K562 (cell line): ENCODE measurements around the gene CD164L2. TPM values are rescaled to one million over a fixed set of nuclear protein-coding genes. Genes with fewer than 3 reads are reported as not detected.

Experiments used
- ATAC-seq: fragments of 200-7000 bp; cut with Tn5 transposase; 3 replicates; pipeline ENCODE4 v1.9.1; 2020; ENCODE audit warnings: moderate library complexity
- BruUV-seq: library from RNA; stranded (reverse); fragments of 400-500 nt; replicated peaks from 2 replicates; lab custom pipeline; 2021; lab: Mats Ljungman, UMichigan
- CTCF ChIA-PET: fragments of 300-600 bp; formaldehyde crosslinking; extraction: SDS; loops from one replicate; lab custom pipeline; 2021; ENCODE audit warnings: low intra/inter-chr PET ratio; lab: Yijun Ruan, JAX
- POLR2A ChIA-PET: fragments of 300-600, 350-650 bp; sonication (Branson Sonifier 250); formaldehyde crosslinking; extraction: SDS; loops from one replicate; lab custom pipeline; 2021; ENCODE audit warnings: antibody characterized with exemption, inconsistent platforms; lab: Yijun Ruan, JAX
- DNase-seq, 4 experiments: peaks; one replicate each; pipeline versions ENCODE4 v3.0.0 to v3.0.0-alpha.2; 2011 to 2018; ENCODE audit warnings: low spot score in 3 of 4, mixed read lengths in 3 of 4; ENCODE audit errors: extremely low read depth in 1 of 4
- FAIRE-seq: peaks from 2 replicates; lab custom pipeline; 2011; peaks lifted over from hg19 to GRCh38; lab: Jason Lieb, UNC
- H2AFZ ChIP-seq: 2 replicates; pipeline ENCODE4 v1.6.0; 2011; ENCODE audit warnings: low read depth, low read length, control low read depth, inconsistent platforms
- H3K27ac ChIP-seq: fragments of 200-600 bp; 3 replicates; pipeline ENCODE4 v1.8.0; 2011; ENCODE audit warnings: low read depth, mild to moderate bottlenecking, control low read depth, inconsistent platforms, low read length, moderate library complexity, mixed read lengths; ENCODE audit errors: extremely low read depth
- H3K27me3 ChIP-seq, 2 experiments: fragments of 300-600 bp in 1 of 2; 2 replicates in 1 of 2; 3 replicates in 1 of 2; pipeline versions ENCODE4 v1.6.0 to v1.8.0; 2011; ENCODE audit warnings: inconsistent platforms in 2 of 2, low read length in 2 of 2, mild to moderate bottlenecking in 1 of 2, mixed read lengths in 1 of 2, moderate library complexity in 1 of 2; ENCODE audit not compliant: control insufficient read depth in 2 of 2, insufficient read depth in 2 of 2
- H3K36me3 ChIP-seq: fragments of 300-600 bp; 3 replicates; pipeline ENCODE4 v1.8.0; 2011; ENCODE audit warnings: mild to moderate bottlenecking, low read length, inconsistent platforms; ENCODE audit not compliant: control insufficient read depth, insufficient read depth
- H3K4me1 ChIP-seq, 2 experiments: fragments of 200-600 bp in 1 of 2; replicated peaks in 1 of 2; 2 replicates in 1 of 2; 3 replicates in 1 of 2; pipeline versions ENCODE4 v1.5.1 to v1.8.0; 2011; ENCODE audit warnings: inconsistent platforms in 2 of 2, low read length in 2 of 2, mild to moderate bottlenecking in 1 of 2, mixed read lengths in 1 of 2, moderate library complexity in 1 of 2; ENCODE audit not compliant: control insufficient read depth in 2 of 2, insufficient read depth in 2 of 2
- H3K4me2 ChIP-seq: 2 replicates; pipeline ENCODE4 v1.6.1; 2011; ENCODE audit warnings: low read length, control low read depth, inconsistent platforms, mixed read lengths; ENCODE audit not compliant: insufficient read depth
- H3K4me3 ChIP-seq: fragments of 200-600 bp; sonication (generic), shearing (Covaris generic); 2 replicates; pipeline ENCODE4 v1.5.1; 2016; ENCODE audit warnings: control low read depth, inconsistent platforms
- H3K79me2 ChIP-seq: fragments of 200-600 bp; 3 replicates; pipeline ENCODE4 v1.8.0; 2011; ENCODE audit warnings: low read length, inconsistent platforms; ENCODE audit not compliant: control insufficient read depth, insufficient read depth
- H3K9ac ChIP-seq, 2 experiments: 2 replicates each; pipeline versions ENCODE4 v1.6.0 to v1.6.1; 2011; ENCODE audit warnings: low read depth in 2 of 2, low read length in 2 of 2, control low read depth in 1 of 2, inconsistent platforms in 1 of 2, mild to moderate bottlenecking in 1 of 2, mixed read lengths in 1 of 2; ENCODE audit not compliant: insufficient read depth in 1 of 2
- H3K9me1 ChIP-seq: one replicate; pipeline ENCODE4 v1.6.0; 2011; ENCODE audit warnings: inconsistent platforms, mild to moderate bottlenecking, low read length, moderate library complexity; ENCODE audit not compliant: control insufficient read depth, insufficient read depth
- H3K9me3 ChIP-seq: replicated peaks from 2 replicates; pipeline ENCODE4 v1.5.1; 2011; ENCODE audit warnings: low read depth, low read length, inconsistent platforms; ENCODE audit not compliant: control insufficient read depth, insufficient read depth
- H4K20me1 ChIP-seq: replicated peaks from 2 replicates; pipeline ENCODE4 v1.6.1; 2011; ENCODE audit warnings: low read length, inconsistent platforms, mixed read lengths; ENCODE audit not compliant: control insufficient read depth, insufficient read depth
- BCOR ChIP-seq: fragments of 450-650 bp; IDR thresholded peaks from 2 replicates; pipeline ENCODE4 v1.6.1; 2016
- CREB5 ChIP-seq: fragments of 250-450 bp; sonication (Bioruptor Pico); IDR thresholded peaks from 2 replicates; pipeline ENCODE4 v1.5.0; 2020; ENCODE audit warnings: mild to moderate bottlenecking
- DEAF1 ChIP-seq: fragments of 450-650 bp; formaldehyde crosslinking; IDR thresholded peaks from 2 replicates; pipeline ENCODE4 v1.4.0; 2020; ENCODE audit warnings: mild to moderate bottlenecking, moderate library complexity
- HDAC2 ChIP-seq: fragments of 450-650 bp; IDR thresholded peaks from 2 replicates; pipeline ENCODE4 v1.6.1; 2016; ENCODE audit warnings: mild to moderate bottlenecking
- IRF2 ChIP-seq: sonication (generic); formaldehyde crosslinking; IDR thresholded peaks from 2 replicates; pipeline ENCODE4 v1.8.1; 2022; ENCODE audit warnings: mild to moderate bottlenecking, missing genetic modification reagents
- PATZ1 ChIP-seq: fragments of 250-450 bp; sonication (Bioruptor Pico); IDR thresholded peaks from 2 replicates; pipeline ENCODE4 v1.5.0; 2020; ENCODE audit warnings: mild to moderate bottlenecking, borderline replicate concordance
- SMARCA5 ChIP-seq: fragments of 450-650 bp; IDR thresholded peaks from 2 replicates; pipeline ENCODE4 v1.6.1; 2016
- ZNF512 ChIP-seq: IDR thresholded peaks from 2 replicates; pipeline ENCODE4 v1.6.1; 2016; ENCODE audit warnings: missing genetic modification characterization, missing compliant biosample characterization
- WGBS: fragments of 100-300 bp; shearing (Covaris generic); methylation state at CpG from one replicate; pipeline ENCODE4 v1.1.6; 2016; ENCODE audit warnings: low coverage, mixed read lengths; ENCODE audit not compliant: insufficient coverage; ENCODE audit errors: missing lambda C conversion rate; 5-methylcytosine and 5-hydroxymethylcytosine counted together
- in situ Hi-C: fragments of 300-500 bp; cut with MboI; formaldehyde crosslinking; loops from 4 replicates; pipeline ENCODE4 v1.15.0; 2018; ENCODE audit warnings: inconsistent platforms, mixed read lengths
- intact Hi-C: fragments of 100-400 bp; cut with micrococcal nuclease; formaldehyde crosslinking; loops from 2 replicates; pipeline ENCODE4 v1.14.2; 2022
- polyA plus RNA-seq, 8 experiments: library from polyadenylated mRNA; depleted of rRNA in 4 of 8; stranded (reverse) in 5 of 8; unstranded in 3 of 8; fragments of >200 nt; fragmentation: Nextera tagmentation in 2 of 8; fragmentation: Illumina TruSeq in 1 of 8; extraction: Ambion mirVana in 2 of 8; extraction: Trizol in 1 of 8; gene quantifications; 2 replicates each; pipeline versions ENCODE4 v1.2.1 to v1.2.3, GENCODE V29; 2011 to 2014; ENCODE audit warnings: inconsistent platforms in 1 of 8, missing spikeins in 1 of 8
- total RNA-seq, 7 experiments: library from RNA; depleted of rRNA in 6 of 7; stranded (reverse); fragments of >200 nt in 6 of 7; fragmentation: Illumina TruSeq in 2 of 7; extraction: Trizol in 2 of 7; gene quantifications; 2 replicates each; pipeline versions ENCODE4 v1.2.1 to v1.2.3, GENCODE V29; 2011 to 2021; ENCODE audit warnings: low replicate concordance in 1 of 7

CD164L2 gene
- total and polyA plus RNA-seq, 9 of the 15 experiments (the other 6 are each of a cell fraction or from before 2014, with no cell fraction given), result 0.08 to 0.92 (median 0.38) TPM; not detected in 1

GRCh38 chr1:27356277-27356618 lies 26.9 kb downstream of the CD164L2 start:
- Histone ChIP-seq H2AFZ (no peak overlapping the region), H3K9me3 (no peaks in the 10 kb centered on the region), H4K20me1 (0 out of 2 replicates have a peak, but pooled peaks cover 10% of the 10 kb centered on the region), H3K4me2 (no peak overlapping the region), H3K27ac (no peak overlapping the region), H3K79me2 (no peaks in the 10 kb centered on the region), H3K9me1 (no peaks in the 10 kb centered on the region), H3K4me1 (peaks cover 15 to 53% of the 10 kb centered on the region in 2 experiments), H3K27me3 (no peaks in the 10 kb centered on the region), H3K36me3 (peaks cover 12% of the 10 kb centered on the region; the same call in 2 of the 3 replicates), H3K4me3 (no peak overlapping the region), H3K9ac (peak overlapping the region in 1 of 2 experiments; percentile 37; a peak in 1 of 4 replicates)
- BruUV-seq, result no TSS peak
- 89% methylated on average over 13 of the region's 13 CpGs for WGBS
- no peak for FAIRE-seq
- ChIA-PET POLR2A (interaction anchor here (0.6 to 1.4 kb wide), 2 partner anchors 10 to 241 kb away, joined by 3 to 6 read pairs; partner anchors contain the start of gene MAP3K6), CTCF (interaction anchor here (1.7 kb wide), 1 partner anchor 56 kb away, joined by 4 read pairs; no protein-coding TSS in a partner anchor)
- no peak for ATAC-seq
- no peak for DNase-seq
- no peak for TF ChIP-seq ZNF512 (tag)
- intact Hi-C loops, result loop anchor here (5.0 kb wide), 2 partner anchors 36 to 54 kb away; partner anchors contain the start of gene GPR3
- in situ Hi-C loops, result no loop called here

GRCh38 chr1:27355683-27356082 lies 27.4 kb downstream of the CD164L2 start:
- H3K4me2 ChIP-seq, result no peak overlapping the region
- no TSS peak for BruUV-seq
- H3K27me3 ChIP-seq, result no peaks in the 10 kb centered on the region
- no peaks in the 10 kb centered on the region for H3K79me2 ChIP-seq
- intact Hi-C loops, result loop anchor here (5.0 kb wide), 2 partner anchors 37 to 53 kb away; partner anchors contain the start of gene GPR3
- CTCF ChIA-PET, result no interaction called here
- no peak for ATAC-seq
- no peak overlapping the region for H3K4me3 ChIP-seq
- 46% methylated on average over 5 of the region's 5 CpGs for WGBS
- H3K27ac ChIP-seq, result no peak overlapping the region
- FAIRE-seq, result no peak
- H2AFZ ChIP-seq, result no peak overlapping the region
- H3K9me3 ChIP-seq, result no peaks in the 10 kb centered on the region
- DNase-seq, result no peak
- peaks cover 20 to 53% of the 10 kb centered on the region in 2 experiments for H3K4me1 ChIP-seq
- in situ Hi-C loops, result no loop called here
- H3K9ac ChIP-seq, result peak overlapping the region in 1 of 2 experiments; percentile 53; a peak in 2 of 4 replicates
- peaks cover 12% of the 10 kb centered on the region; the same call in 2 of the 3 replicates for H3K36me3 ChIP-seq
- POLR2A ChIA-PET, result interaction anchor here (0.6 to 1.4 kb wide), 2 partner anchors 11 to 241 kb away, joined by 3 to 6 read pairs; partner anchors contain the start of gene MAP3K6
- 0 out of 2 replicates have a peak, but pooled peaks cover 10% of the 10 kb centered on the region for H4K20me1 ChIP-seq
- H3K9me1 ChIP-seq, result no peaks in the 10 kb centered on the region
- TF ChIP-seq BCOR (peak; percentile 90), SMARCA5 (peak; percentile 54; the same call in 1 of the 2 replicates), PATZ1 (CRISPR knock-in tag) (no peak), HDAC2 (peak; percentile 32; the same call in 1 of the 2 replicates), IRF2 (CRISPR knock-in tag) (no peak), DEAF1 (CRISPR knock-in tag) (no peak), CREB5 (no peak)
